SK-N-SH treated with all-trans-retinoic acid at 6 μM for 48 hours (cell line): ENCODE measurements around the gene ATP6V1D.
A peak's percentile ranks its signal among the peaks of the same experiment; 100 is the strongest.

Source experiments
- ATAC-seq: fragments of 200-7000 bp; cut with Tn5 transposase; 3 replicates; pipeline ENCODE4 v1.9.1; 2020; ENCODE audit warnings: mild to moderate bottlenecking, moderate library complexity
- ARNTL ChIP-seq: fragments of 450-650 bp; formaldehyde crosslinking; IDR thresholded peaks from 2 replicates; pipeline ENCODE4 v1.5.0; 2020; ENCODE audit warnings: low read depth, mild to moderate bottlenecking, moderate library complexity, borderline replicate concordance
- BACH2 ChIP-seq: fragments of 250-450 bp; sonication (Bioruptor Pico); IDR thresholded peaks from 2 replicates; pipeline ENCODE4 v1.9.0; 2021; ENCODE audit warnings: mild to moderate bottlenecking, borderline replicate concordance
- CSDC2 ChIP-seq: fragments of 250-450 bp; sonication (Bioruptor Pico); IDR thresholded peaks from 2 replicates; pipeline ENCODE4 v1.5.0; 2020; ENCODE audit warnings: mild to moderate bottlenecking, moderate library complexity
- CSRNP3 ChIP-seq: fragments of 250-450 bp; sonication (Bioruptor Pico); IDR thresholded peaks from 2 replicates; pipeline ENCODE4 v1.5.1; 2021; ENCODE audit warnings: mild to moderate bottlenecking, moderate library complexity
- ESRRG ChIP-seq: fragments of 250-450 bp; sonication (Bioruptor Pico); IDR thresholded peaks from 2 replicates; pipeline ENCODE4 v1.6.1; 2021; ENCODE audit warnings: mild to moderate bottlenecking
- GLIS3 ChIP-seq: fragments of 250-450 bp; sonication (Bioruptor Pico); IDR thresholded peaks from 2 replicates; pipeline ENCODE4 v1.5.0; 2020; ENCODE audit warnings: mild to moderate bottlenecking, moderate library complexity
- ISL1 ChIP-seq: fragments of 250-450 bp; sonication (Bioruptor Pico); IDR thresholded peaks from 2 replicates; pipeline ENCODE4 v2.1.2; 2022; ENCODE audit warnings: mild to moderate bottlenecking, moderate library complexity
- OSR1 ChIP-seq: fragments of 250-450 bp; sonication (Bioruptor Pico); IDR thresholded peaks from 2 replicates; pipeline ENCODE4 v1.8.0; 2022; ENCODE audit warnings: moderate library complexity, mild to moderate bottlenecking, inconsistent platforms
- PPARA ChIP-seq: fragments of 250-450 bp; sonication (Bioruptor Pico); IDR thresholded peaks from 2 replicates; pipeline ENCODE4 v1.5.0; 2020; ENCODE audit warnings: mild to moderate bottlenecking, borderline replicate concordance
- RARB ChIP-seq: fragments of 250-450 bp; sonication (Bioruptor Pico); IDR thresholded peaks from 2 replicates; pipeline ENCODE4 v1.8.0; 2021; ENCODE audit warnings: mild to moderate bottlenecking, moderate library complexity
- SNAI2 ChIP-seq: fragments of 250-450 bp; sonication (Bioruptor Pico); IDR thresholded peaks from 2 replicates; pipeline ENCODE4 v1.5.0; 2020; ENCODE audit warnings: mild to moderate bottlenecking, moderate library complexity
- TCF4 ChIP-seq: fragments of 250-450 bp; sonication (Bioruptor Pico); IDR thresholded peaks from 2 replicates; pipeline ENCODE4 v1.8.0; 2021; ENCODE audit warnings: mild to moderate bottlenecking, moderate library complexity, borderline replicate concordance
- TOX ChIP-seq: fragments of 250-450 bp; sonication (Bioruptor Pico); IDR thresholded peaks from 2 replicates; pipeline ENCODE4 v1.8.0; 2021; ENCODE audit warnings: mild to moderate bottlenecking, moderate library complexity, borderline replicate concordance
- ZC3H10 ChIP-seq: fragments of 250-450 bp; sonication (Bioruptor Pico); IDR thresholded peaks from 2 replicates; pipeline ENCODE4 v1.5.1; 2021; ENCODE audit warnings: mild to moderate bottlenecking, moderate library complexity
- ZFP3 ChIP-seq: fragments of 250-450 bp; sonication (Bioruptor Pico); IDR thresholded peaks from 2 replicates; pipeline ENCODE4 v1.5.0; 2020; ENCODE audit warnings: mild to moderate bottlenecking, moderate library complexity
- ZFP30 ChIP-seq: fragments of 450-650 bp; formaldehyde crosslinking; IDR thresholded peaks from 2 replicates; pipeline ENCODE4 v1.5.0; 2022; ENCODE audit warnings: mild to moderate bottlenecking, moderate library complexity
- ZNF565 ChIP-seq: fragments of 450-650 bp; formaldehyde crosslinking; conservative IDR thresholded peaks from 2 replicates; pipeline ENCODE4 v1.5.0; 2020; ENCODE audit warnings: low read depth, mild to moderate bottlenecking, moderate library complexity
- ZNF70 ChIP-seq: fragments of 450-650 bp; formaldehyde crosslinking; IDR thresholded peaks from 2 replicates; pipeline ENCODE4 v1.5.0; 2020; ENCODE audit warnings: mild to moderate bottlenecking, moderate library complexity
- ZNF8 ChIP-seq: fragments of 450-650 bp; formaldehyde crosslinking; IDR thresholded peaks from 2 replicates; pipeline ENCODE4 v1.5.0; 2020; ENCODE audit warnings: mild to moderate bottlenecking, moderate library complexity
- TF ChIP-seq, protein P1 (sequence below): fragments of 250-450 bp; sonication (Bioruptor Pico); IDR thresholded peaks from 2 replicates; pipeline ENCODE4 v1.8.0; 2021; ENCODE audit warnings: low read depth, mild to moderate bottlenecking, moderate library complexity, borderline replicate concordance
- TF ChIP-seq, protein P2 (sequence below): fragments of 250-450 bp; sonication (Bioruptor Pico); IDR thresholded peaks from 2 replicates; pipeline ENCODE4 v1.5.1; 2020; ENCODE audit warnings: low read depth, mild to moderate bottlenecking, moderate library complexity
- TF ChIP-seq, protein P3 (sequence below): fragments of 250-450 bp; sonication (Bioruptor Pico); IDR thresholded peaks from 2 replicates; pipeline ENCODE4 v1.8.0; 2020; ENCODE audit warnings: mild to moderate bottlenecking, moderate library complexity, borderline replicate concordance

ATP6V1D gene

DNA sequence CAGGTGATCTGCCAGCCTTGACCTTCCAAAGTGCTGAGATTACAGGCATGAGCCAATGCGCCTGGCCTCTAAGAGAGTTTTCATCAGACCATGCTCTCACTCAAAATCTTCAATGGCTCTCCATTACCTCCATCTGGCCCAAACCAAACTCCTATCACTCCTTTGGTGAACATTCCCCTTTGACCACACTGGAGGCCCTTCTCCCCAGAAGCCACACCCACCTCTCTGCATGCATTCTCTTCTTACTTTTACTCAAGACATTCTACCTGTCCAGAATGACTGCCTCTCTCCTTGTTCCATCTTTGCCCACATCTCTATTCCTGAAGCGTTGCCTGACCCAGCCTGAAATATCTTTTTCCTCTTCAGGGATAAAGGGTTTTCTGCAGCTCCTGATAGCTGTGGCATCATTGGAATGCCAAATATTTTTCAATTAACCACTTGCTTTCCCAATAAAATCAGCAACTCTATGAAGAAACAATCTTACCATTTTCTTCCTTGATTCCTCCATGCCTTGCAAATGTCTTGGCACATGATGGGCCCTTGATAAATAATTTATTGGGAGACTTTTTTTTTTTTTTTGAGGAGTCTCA is 36.9 kb upstream of the ATP6V1D start:
- TF ChIP-seq TOX (CRISPR knock-in tag), result no peak
- TF ChIP-seq RARB, result no peak
- TF ChIP-seq ZFP3 (CRISPR knock-in tag), result 0 out of 2 replicates have a peak, but pooled peaks have one; percentile 55
- TF ChIP-seq, all 23 proteins: peak for 1
- ATAC-seq, result peak; percentile 54

DNA sequence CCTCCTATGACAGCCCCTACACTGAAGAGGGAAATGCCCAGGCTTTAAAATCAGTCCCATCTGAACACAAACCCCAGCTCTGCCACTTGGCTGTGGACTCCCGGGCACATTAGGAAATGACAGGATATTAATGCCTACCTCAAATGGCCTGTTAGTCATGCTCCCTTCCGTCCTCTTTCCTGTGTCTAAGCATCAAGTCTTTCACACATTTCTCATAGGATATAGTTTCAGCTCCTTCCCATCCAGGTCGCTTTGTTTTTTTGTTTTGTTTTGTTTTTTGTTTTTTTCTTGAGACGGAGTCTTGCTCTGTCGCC is 36.2 kb upstream of the ATP6V1D start:
- peak; percentile 47 for ATAC-seq
- TF ChIP-seq, protein P1, sequence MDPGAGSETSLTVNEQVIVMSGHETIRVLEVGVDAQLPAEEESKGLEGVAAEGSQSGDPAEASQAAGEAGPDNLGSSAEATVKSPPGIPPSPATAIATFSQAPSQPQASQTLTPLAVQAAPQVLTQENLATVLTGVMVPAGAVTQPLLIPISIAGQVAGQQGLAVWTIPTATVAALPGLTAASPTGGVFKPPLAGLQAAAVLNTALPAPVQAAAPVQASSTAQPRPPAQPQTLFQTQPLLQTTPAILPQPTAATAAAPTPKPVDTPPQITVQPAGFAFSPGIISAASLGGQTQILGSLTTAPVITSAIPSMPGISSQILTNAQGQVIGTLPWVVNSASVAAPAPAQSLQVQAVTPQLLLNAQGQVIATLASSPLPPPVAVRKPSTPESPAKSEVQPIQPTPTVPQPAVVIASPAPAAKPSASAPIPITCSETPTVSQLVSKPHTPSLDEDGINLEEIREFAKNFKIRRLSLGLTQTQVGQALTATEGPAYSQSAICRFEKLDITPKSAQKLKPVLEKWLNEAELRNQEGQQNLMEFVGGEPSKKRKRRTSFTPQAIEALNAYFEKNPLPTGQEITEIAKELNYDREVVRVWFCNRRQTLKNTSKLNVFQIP (CRISPR knock-in tag), result no peak
- TF ChIP-seq RARB, result no peak
- no peak for TF ChIP-seq SNAI2
- no peak for TF ChIP-seq PPARA (CRISPR knock-in tag)
- no peak for TF ChIP-seq ZNF70 (CRISPR knock-in tag)
- TF ChIP-seq ESRRG (CRISPR knock-in tag), result no peak
- TF ChIP-seq, protein P2, sequence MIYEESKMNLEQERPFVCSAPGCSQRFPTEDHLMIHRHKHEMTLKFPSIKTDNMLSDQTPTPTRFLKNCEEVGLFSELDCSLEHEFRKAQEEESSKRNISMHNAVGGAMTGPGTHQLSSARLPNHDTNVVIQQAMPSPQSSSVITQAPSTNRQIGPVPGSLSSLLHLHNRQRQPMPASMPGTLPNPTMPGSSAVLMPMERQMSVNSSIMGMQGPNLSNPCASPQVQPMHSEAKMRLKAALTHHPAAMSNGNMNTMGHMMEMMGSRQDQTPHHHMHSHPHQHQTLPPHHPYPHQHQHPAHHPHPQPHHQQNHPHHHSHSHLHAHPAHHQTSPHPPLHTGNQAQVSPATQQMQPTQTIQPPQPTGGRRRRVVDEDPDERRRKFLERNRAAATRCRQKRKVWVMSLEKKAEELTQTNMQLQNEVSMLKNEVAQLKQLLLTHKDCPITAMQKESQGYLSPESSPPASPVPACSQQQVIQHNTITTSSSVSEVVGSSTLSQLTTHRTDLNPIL (CRISPR knock-in tag), result no peak
- no peak for TF ChIP-seq ZFP3 (CRISPR knock-in tag)
- TF ChIP-seq ZNF565, result no peak
- TF ChIP-seq, protein P3, sequence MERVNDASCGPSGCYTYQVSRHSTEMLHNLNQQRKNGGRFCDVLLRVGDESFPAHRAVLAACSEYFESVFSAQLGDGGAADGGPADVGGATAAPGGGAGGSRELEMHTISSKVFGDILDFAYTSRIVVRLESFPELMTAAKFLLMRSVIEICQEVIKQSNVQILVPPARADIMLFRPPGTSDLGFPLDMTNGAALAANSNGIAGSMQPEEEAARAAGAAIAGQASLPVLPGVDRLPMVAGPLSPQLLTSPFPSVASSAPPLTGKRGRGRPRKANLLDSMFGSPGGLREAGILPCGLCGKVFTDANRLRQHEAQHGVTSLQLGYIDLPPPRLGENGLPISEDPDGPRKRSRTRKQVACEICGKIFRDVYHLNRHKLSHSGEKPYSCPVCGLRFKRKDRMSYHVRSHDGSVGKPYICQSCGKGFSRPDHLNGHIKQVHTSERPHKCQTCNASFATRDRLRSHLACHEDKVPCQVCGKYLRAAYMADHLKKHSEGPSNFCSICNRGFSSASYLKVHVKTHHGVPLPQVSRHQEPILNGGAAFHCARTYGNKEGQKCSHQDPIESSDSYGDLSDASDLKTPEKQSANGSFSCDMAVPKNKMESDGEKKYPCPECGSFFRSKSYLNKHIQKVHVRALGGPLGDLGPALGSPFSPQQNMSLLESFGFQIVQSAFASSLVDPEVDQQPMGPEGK (CRISPR knock-in tag), result no peak
- no peak for TF ChIP-seq CSDC2 (CRISPR knock-in tag)
- TF ChIP-seq ISL1 (CRISPR knock-in tag), result no peak
- no peak for TF ChIP-seq TCF4 (CRISPR knock-in tag)
- no peak for TF ChIP-seq GLIS3 (CRISPR knock-in tag)
- TF ChIP-seq ARNTL (CRISPR knock-in tag), result no peak
- no peak for TF ChIP-seq ZC3H10 (CRISPR knock-in tag)
- no peak for TF ChIP-seq ZNF8

GRCh38 chr14:67395086-67395875 is 35.7 kb upstream of the ATP6V1D start:
- peak; percentile 41 for ATAC-seq
- TF ChIP-seq ZNF8 (no peak), ARNTL (CRISPR knock-in tag) (no peak), RARB (no peak), ESRRG (CRISPR knock-in tag) (no peak), ZFP30 (CRISPR knock-in tag) (no peak), ZNF70 (CRISPR knock-in tag) (no peak), SNAI2 (no peak), ZC3H10 (CRISPR knock-in tag) (no peak), CSRNP3 (CRISPR knock-in tag) (no peak), BACH2 (no peak), GLIS3 (CRISPR knock-in tag) (no peak), PPARA (CRISPR knock-in tag) (no peak), ZNF565 (no peak), TOX (CRISPR knock-in tag) (no peak), ISL1 (CRISPR knock-in tag) (no peak), OSR1 (no peak)
- TF ChIP-seq, protein P3 (CRISPR knock-in tag), result no peak
- TF ChIP-seq, protein P1 (CRISPR knock-in tag), result no peak
- TF ChIP-seq, protein P2 (CRISPR knock-in tag), result no peak
- TF ChIP-seq, all 23 proteins: peak for 0
